Measurements from ENCODE around the gene PNLIPRP1.

DNA sequence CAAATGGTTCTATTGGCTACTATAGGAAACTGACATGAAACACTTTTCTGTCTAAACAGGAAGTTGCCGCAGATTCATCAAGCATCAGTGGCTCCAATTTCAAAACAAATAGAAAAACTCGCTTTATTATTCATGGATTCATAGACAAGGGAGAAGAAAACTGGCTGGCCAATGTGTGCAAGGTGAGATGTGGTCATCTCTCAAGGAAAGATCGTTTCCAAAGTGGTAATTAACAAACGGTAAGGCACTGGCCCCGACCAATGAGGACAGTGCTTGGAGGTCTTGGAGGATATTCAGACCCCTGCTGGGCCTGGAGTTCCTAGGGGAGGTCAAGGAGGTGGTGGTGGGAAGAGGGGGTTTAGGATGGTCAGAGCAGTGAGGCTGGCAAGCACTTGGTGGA is 42.5 kb upstream of the PNLIPRP1 start:
- TF ChIP-seq, protein P1, sequence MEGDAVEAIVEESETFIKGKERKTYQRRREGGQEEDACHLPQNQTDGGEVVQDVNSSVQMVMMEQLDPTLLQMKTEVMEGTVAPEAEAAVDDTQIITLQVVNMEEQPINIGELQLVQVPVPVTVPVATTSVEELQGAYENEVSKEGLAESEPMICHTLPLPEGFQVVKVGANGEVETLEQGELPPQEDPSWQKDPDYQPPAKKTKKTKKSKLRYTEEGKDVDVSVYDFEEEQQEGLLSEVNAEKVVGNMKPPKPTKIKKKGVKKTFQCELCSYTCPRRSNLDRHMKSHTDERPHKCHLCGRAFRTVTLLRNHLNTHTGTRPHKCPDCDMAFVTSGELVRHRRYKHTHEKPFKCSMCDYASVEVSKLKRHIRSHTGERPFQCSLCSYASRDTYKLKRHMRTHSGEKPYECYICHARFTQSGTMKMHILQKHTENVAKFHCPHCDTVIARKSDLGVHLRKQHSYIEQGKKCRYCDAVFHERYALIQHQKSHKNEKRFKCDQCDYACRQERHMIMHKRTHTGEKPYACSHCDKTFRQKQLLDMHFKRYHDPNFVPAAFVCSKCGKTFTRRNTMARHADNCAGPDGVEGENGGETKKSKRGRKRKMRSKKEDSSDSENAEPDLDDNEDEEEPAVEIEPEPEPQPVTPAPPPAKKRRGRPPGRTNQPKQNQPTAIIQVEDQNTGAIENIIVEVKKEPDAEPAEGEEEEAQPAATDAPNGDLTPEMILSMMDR (IDR thresholded peaks at IDR 0.05): no peak
- TF ChIP-seq POLR2A (IDR thresholded peaks at IDR 0.05): no peak

All from tibial nerve (tissue), 3 donors.